Prostate gland (tissue), 2 donors: ENCODE data around the gene TCF12. TPM values are rescaled to one million over a fixed set of nuclear protein-coding genes. Genes with fewer than 3 reads are reported as not detected.

ENCODE experiments used
- DNase-seq: peaks from one replicate; pipeline ENCODE4 v3.0.0-alpha.2; 2019; ENCODE audit warnings: low spot score
- H3K27ac ChIP-seq, 2 donors: fragments of 200-600 bp; sonication (generic); 2 replicates each; pipeline ENCODE4 v1.5.1; 2017 to 2019
- H3K27me3 ChIP-seq: fragments of 200-600 bp; sonication (generic); replicated peaks from 2 replicates; pipeline ENCODE4 v1.5.1; 2019; ENCODE audit not compliant: insufficient read depth
- H3K36me3 ChIP-seq, 2 donors: fragments of 200-600 bp; sonication (generic); 1 replicate in 1 of 2; 2 replicates in 1 of 2; pipeline versions ENCODE4 v1.5.1 to v1.8.1; 2017 to 2019
- H3K4me1 ChIP-seq: fragments of 200-600 bp; sonication (generic); replicated peaks from 2 replicates; pipeline ENCODE4 v1.5.1; 2019
- H3K4me3 ChIP-seq, 2 donors: fragments of 200-600 bp; sonication (generic); 2 replicates each; pipeline ENCODE4 v1.5.1; 2017 to 2019
- H3K9me3 ChIP-seq: fragments of 200-600 bp; sonication (generic); 2 replicates; pipeline ENCODE4 v1.5.1; 2017
- POLR2A ChIP-seq: fragments of 450-650 bp; IDR thresholded peaks from one replicate; pipeline ENCODE4 v1.6.1; 2016; ENCODE audit warnings: antibody characterized with exemption, mild to moderate bottlenecking
- POLR2AphosphoS5 ChIP-seq: sonication (generic); formaldehyde crosslinking; IDR thresholded peaks from one replicate; pipeline ENCODE4 v1.6.1; 2017; ENCODE audit warnings: antibody characterized with exemption
- WGBS: methylation state at CpG from one replicate; pipeline ENCODE4 v1.1.5; 2018; 5-methylcytosine and 5-hydroxymethylcytosine counted together
- intact Hi-C: fragments of 100-400 bp; cut with DNase I; formaldehyde crosslinking; loops from one replicate; pipeline ENCODE4 v1.14.2; 2022
- total RNA-seq, 2 donors: library from RNA; depleted of rRNA; stranded (reverse); fragments of >200 nt; gene quantifications; one replicate each; pipeline ENCODE4 v1.1.0, GENCODE V29; 2016
- TF ChIP-seq, protein P1 (sequence below), 4 experiments: fragments of 200-600 bp in 2 of 4; fragments of 450-650 bp in 2 of 4; sonication (generic) in 2 of 4; IDR thresholded peaks; 1 replicate in 3 of 4; 2 replicates in 1 of 4; pipeline ENCODE4 v1.5.1; 2016 to 2019; ENCODE audit warnings: antibody characterized with exemption in 4 of 4, mild to moderate bottlenecking in 2 of 4, moderate library complexity in 2 of 4

TCF12 gene
- total RNA-seq = 100 to 1,000 TPM in 1 of 2 donors, 10 to 100 TPM in 1; 95.4 to 123 TPM

DNA sequence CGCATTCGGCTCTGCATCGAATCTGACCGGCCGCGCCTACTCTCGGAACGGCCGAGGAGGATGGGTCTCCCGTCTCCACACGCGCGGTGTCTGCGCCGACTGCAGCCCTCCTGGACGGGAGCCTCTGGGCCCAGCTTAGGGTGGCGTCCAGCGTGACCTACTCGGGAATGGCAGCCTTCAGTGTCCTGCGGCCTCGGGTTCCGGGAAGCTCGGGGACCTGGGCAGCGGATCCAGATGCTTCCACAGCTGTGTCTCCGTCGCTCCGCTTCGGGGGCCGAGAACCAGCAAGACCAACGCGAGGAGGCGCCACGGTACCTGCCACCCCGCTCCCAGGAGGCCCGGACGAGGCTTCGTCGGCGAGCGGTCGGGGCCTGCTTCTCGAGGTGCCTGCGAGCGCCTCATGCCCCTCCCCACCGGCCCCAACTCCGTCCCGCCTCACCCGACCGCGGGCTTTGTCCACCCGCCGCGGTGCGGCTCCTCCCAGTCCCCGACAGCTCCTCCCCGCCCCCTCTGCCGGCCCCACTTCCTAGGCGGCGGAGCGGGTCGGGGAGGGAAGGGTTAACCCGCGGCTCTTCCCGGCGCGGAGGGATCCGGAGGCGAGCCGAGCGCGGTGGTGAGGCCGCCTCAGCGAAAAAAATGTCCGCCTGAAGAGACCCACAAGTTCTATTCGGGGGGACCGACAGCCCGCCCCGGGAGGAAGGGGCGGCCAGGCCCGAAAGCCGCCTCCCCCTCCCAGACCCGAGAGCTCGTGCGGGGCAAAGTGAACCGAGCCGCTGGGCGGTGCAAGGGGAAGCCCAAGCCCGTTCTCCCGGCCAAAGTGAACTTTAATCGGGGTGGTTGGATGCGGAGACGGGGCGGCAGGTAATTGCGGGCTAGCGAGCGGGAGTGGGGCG lies at the start of gene TCF12:
TCF12 (plus strand) TSS at position 599 of the 893 bp plus-strand sequence. CDS start 1,270 bp downstream, outside the sequence.
- Histone ChIP-seq H3K9me3 (no peaks in the 10 kb centered on the region), H3K4me3 (peak within 1 kb of the TSS; percentile 86 to 98), H3K4me1 (peaks cover 6% of the 10 kb centered on the region), H3K36me3 (no peaks in the 10 kb centered on the region), H3K27me3 (no peaks in the 10 kb centered on the region), H3K27ac (peak within 1 kb of the TSS; percentile 92 to 96)
- under 1% methylated on average over 78 of the region's 97 CpGs for WGBS
- DNase-seq = peak; percentile 90
- TF ChIP-seq, protein P1, sequence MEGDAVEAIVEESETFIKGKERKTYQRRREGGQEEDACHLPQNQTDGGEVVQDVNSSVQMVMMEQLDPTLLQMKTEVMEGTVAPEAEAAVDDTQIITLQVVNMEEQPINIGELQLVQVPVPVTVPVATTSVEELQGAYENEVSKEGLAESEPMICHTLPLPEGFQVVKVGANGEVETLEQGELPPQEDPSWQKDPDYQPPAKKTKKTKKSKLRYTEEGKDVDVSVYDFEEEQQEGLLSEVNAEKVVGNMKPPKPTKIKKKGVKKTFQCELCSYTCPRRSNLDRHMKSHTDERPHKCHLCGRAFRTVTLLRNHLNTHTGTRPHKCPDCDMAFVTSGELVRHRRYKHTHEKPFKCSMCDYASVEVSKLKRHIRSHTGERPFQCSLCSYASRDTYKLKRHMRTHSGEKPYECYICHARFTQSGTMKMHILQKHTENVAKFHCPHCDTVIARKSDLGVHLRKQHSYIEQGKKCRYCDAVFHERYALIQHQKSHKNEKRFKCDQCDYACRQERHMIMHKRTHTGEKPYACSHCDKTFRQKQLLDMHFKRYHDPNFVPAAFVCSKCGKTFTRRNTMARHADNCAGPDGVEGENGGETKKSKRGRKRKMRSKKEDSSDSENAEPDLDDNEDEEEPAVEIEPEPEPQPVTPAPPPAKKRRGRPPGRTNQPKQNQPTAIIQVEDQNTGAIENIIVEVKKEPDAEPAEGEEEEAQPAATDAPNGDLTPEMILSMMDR (IDR thresholded peaks at IDR 0.05) = peak; percentile 30 to 62 (median 50)
- TF ChIP-seq POLR2AphosphoS5 (peak; percentile 89), POLR2A (peak; percentile 63)
- intact Hi-C loops = loop anchor here (1.0 to 5.0 kb wide), 5 partner anchors 31 to 389 kb away; no protein-coding TSS in a partner anchor

- Histone ChIP-seq H3K4me1 (no peaks in the 10 kb centered on the region), H3K27ac (no peak overlapping the region), H3K36me3 (no peaks in the 10 kb centered on the region), H3K27me3 (no peaks in the 10 kb centered on the region), H3K9me3 (no peaks in the 10 kb centered on the region), H3K4me3 (no peak overlapping the region)
- TF ChIP-seq, protein P1 (IDR thresholded peaks at IDR 0.05) = peak; percentile 19 to 43 (median 34)
- no peak for TF ChIP-seq POLR2A
- TF ChIP-seq POLR2AphosphoS5 = no peak
- 73% methylated on average over 3 of the region's 3 CpGs for WGBS
- DNase-seq = no peak
- intact Hi-C loops = loop anchor here (5.0 kb wide), 1 partner anchor 372 kb away; no protein-coding TSS in a partner anchor
These were observed 48.9 kb upstream of the TCF12 start for GRCh38 chr15:56869573-56869972.

DNA sequence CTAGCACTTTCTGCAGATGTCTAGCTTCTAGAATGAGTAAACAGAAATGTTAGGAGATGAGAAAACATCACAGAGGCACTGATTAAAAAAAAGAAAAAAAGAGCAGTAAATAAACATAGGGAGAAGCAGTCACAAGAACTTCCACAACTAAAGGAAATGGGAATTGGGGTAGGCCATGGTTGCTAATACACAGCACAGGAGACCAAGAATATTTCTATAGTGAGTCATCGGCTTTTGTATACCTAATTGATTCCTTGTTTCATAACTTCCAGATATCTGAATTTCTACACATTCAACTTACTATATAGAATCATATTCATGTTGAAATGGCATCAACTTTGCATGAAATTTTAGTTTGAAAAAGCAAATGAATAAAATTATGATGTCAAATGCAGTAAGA lies 47.3 kb upstream of the TCF12 start:
- Histone ChIP-seq H3K27me3 (no peaks in the 10 kb centered on the region), H3K36me3 (no peaks in the 10 kb centered on the region), H3K4me3 (no peak overlapping the region), H3K9me3 (no peaks in the 10 kb centered on the region), H3K27ac (no peak overlapping the region), H3K4me1 (no peaks in the 10 kb centered on the region)
- TF ChIP-seq POLR2AphosphoS5 (no peak), POLR2A (no peak)
- TF ChIP-seq, protein P1 (IDR thresholded peaks at IDR 0.05) = no peak
- DNase-seq = no peak
- 93% methylated on average over 1 of the region's 1 CpG for WGBS
- intact Hi-C loops = no loop called here

GRCh38 chr15:56871867-56872266 lies 46.6 kb upstream of the TCF12 start:
- Histone ChIP-seq H3K27me3 (no peaks in the 10 kb centered on the region), H3K4me3 (no peak overlapping the region), H3K9me3 (no peaks in the 10 kb centered on the region), H3K27ac (no peak overlapping the region), H3K4me1 (no peaks in the 10 kb centered on the region), H3K36me3 (no peaks in the 10 kb centered on the region)
- intact Hi-C loops = no loop called here
- no peak for DNase-seq
- TF ChIP-seq POLR2A (no peak), POLR2AphosphoS5 (no peak)
- TF ChIP-seq, protein P1 (IDR thresholded peaks at IDR 0.05) = no peak
- 76% methylated on average over 4 of the region's 4 CpGs for WGBS
